ENCODE results near the gene SRSF2. TPM values are rescaled to one million over a fixed set of nuclear protein-coding genes. Genes with fewer than 3 reads are reported as not detected.
"Not testable (repeated sequence)": the region's sequence is repeated elsewhere in the genome, so short reads cannot be mapped to it uniquely, and the experiment has no call there.

Gene SRSF2
- total RNA-seq, 1 experiment from 2014 or later: 184 TPM

DNA sequence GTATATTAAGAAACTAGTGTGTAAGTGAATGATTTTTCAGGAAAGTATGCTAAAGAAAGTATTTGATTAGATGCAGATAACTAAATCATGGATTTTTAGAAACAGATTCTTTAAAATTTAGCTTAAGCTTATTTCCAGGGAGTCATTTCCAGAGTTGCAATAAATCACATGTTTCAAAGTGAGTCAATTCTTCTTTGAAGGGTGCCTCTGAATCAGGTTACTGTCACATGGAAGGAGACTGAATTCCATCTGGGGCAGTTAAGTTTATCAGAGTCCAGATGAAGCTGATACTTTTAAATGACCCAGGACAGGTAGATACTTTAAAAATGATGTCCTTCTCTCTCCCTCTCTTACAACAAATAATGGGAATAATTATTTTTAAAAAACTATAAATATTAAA, 5.8 kb upstream of the SRSF2 start:
- DNase-seq (ENCODE audit: low read depth, low spot score): peak; percentile 57
- in situ Hi-C loops (cut with HindIII; ENCODE audit: low pct_unique_long_range_greater_than_20kb, low sequenced_read_pairs): loop anchor here (25.0 kb wide), 1 partner anchor 306 kb away; no protein-coding TSS in a partner anchor

DNA sequence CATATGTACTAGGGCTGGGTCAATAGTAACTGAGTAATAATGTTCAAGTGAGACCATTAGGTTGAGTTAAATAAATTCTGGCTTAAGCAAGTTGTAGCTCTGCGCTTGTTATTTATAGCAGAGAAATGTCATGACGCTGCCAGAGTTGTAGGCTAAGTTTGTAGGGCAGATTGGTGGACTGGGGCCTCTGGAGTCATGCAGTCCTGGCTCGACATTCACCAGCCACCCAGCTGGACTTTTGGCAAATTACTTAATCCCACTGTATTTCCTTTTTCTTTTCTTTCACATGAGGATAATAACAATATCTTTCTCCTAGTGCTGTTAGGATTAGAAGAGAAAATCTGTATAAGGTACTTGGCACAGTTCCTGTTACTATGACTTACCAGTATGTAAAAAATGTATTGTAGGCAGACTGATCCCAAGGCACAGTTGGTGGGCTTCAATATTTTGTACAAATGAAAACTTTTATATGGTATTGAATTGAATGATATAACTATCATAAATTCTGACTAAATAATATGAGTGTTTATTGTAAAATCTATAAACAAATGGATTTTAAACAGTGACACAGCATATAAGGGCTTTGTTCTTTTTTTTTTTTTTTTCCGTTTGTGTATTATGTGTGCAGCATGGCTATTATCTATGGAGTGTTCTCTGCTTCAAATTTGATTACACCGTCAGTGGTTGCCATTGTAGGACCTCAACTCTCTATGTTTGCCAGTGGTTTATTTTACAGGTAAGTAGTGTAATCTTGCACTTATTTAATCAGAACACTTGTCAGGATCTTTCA, 3.4 kb upstream of the SRSF2 start:
- in situ Hi-C loops (cut with HindIII; ENCODE audit: low pct_unique_long_range_greater_than_20kb, low sequenced_read_pairs): loop anchor here (25.0 kb wide), 1 partner anchor 303 kb away; no protein-coding TSS in a partner anchor
- DNase-seq (ENCODE audit: low read depth, low spot score): no peak

DNA sequence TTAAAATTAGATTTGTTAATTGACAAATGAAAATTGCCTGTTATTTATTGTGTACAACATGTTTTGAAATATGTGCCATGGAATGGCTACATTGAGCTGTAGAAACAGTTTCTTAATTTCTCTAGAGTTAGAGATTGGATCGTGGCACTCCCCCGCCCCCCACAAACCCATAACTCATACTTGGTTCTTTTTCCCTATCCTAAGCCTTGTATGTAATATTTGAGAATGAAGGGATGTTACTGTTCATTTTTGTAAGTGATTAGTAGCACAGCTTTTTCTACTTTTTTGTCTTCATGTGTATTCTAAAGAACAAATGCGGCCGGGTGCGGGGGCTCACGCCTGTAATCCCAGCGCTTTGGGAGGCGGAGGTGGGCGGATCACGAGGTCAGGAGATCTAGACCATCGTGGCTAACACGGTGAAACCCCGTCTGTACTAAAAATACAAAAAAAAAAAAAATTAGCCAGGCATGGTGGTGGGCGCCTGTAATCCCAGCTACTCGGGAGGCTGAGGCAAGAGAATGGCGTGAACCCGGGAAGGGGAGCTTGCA, 2.5 kb upstream of the SRSF2 start:
- in situ Hi-C loops (cut with HindIII; ENCODE audit: low pct_unique_long_range_greater_than_20kb, low sequenced_read_pairs): loop anchor here (25.0 kb wide), 1 partner anchor 302 kb away; no protein-coding TSS in a partner anchor
- DNase-seq (ENCODE audit: low read depth, low spot score): not testable (repeated sequence)

DNA sequence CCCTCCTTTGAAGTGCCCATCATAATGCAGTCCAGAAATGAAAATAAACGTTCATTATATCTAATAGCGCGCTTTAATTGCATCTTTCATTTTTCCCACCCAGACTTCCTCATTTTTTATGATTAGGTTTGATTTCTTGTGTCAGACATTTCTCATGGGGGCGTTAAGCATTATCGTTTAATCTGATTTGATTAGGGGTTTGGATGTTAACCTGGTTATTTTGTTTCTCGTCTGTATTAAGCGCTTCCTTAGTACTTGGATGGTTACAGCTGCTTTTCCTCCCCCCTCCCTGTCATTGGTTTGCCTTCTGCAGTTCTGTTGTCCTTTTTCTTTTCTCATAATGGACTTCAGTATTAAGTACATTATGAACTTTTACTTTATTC, 1.3 kb upstream of the SRSF2 start:
- in situ Hi-C loops (cut with HindIII; ENCODE audit: low pct_unique_long_range_greater_than_20kb, low sequenced_read_pairs): loop anchor here (25.0 kb wide), 1 partner anchor 301 kb away; no protein-coding TSS in a partner anchor
- no peak for DNase-seq (ENCODE audit: low read depth, low spot score)

DNA sequence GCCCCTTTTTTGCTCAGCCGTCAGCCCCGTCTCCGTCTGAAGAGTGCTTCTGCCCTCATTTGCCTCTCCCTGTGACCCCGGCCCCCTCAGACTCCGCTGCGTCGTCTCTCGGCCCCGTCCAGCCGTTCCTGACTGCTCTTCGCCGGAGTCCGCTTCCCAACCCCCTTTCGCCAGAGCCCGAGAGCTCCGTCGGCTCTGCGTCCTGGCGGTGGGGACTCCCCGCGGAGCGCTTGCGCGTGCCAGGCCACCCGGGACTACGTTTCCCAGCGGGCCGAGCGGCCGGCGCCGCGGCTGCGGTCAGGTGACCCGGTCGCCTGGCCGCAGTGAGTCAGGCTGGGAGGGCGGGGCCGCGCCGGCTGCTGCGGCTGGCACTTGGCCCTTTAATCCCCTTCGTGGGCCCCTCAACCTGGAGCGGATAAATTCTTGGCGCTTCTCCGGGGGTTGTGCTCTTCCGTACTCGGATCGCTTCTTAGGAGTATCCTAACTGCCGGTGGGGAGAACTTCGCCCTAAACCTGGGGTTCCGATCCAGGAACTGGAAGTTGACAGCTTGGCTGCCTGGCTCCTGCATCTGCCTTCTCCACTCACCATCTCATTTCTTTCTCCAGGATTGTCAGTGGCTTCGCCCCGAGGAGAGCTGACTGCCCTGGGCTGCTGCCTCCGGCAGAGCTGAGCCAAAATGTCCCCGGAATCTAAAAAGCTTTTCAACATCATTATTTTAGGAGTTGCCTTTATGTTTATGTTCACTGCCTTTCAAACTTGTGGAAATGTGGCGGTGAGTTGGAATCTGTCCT, 741 bp upstream of the SRSF2 start, which contains the start of gene MFSD11:
TSS of gene MFSD11 (plus strand) at position 444 of the 792 bp plus-strand sequence. CDS start at position 678, 234 bp downstream.
- DNase-seq (ENCODE audit: low read depth, low spot score): peak; percentile 97
- in situ Hi-C loops (cut with HindIII; ENCODE audit: low pct_unique_long_range_greater_than_20kb, low sequenced_read_pairs): loop anchor here (25.0 kb wide), 1 partner anchor 301 kb away; no protein-coding TSS in a partner anchor

DNA sequence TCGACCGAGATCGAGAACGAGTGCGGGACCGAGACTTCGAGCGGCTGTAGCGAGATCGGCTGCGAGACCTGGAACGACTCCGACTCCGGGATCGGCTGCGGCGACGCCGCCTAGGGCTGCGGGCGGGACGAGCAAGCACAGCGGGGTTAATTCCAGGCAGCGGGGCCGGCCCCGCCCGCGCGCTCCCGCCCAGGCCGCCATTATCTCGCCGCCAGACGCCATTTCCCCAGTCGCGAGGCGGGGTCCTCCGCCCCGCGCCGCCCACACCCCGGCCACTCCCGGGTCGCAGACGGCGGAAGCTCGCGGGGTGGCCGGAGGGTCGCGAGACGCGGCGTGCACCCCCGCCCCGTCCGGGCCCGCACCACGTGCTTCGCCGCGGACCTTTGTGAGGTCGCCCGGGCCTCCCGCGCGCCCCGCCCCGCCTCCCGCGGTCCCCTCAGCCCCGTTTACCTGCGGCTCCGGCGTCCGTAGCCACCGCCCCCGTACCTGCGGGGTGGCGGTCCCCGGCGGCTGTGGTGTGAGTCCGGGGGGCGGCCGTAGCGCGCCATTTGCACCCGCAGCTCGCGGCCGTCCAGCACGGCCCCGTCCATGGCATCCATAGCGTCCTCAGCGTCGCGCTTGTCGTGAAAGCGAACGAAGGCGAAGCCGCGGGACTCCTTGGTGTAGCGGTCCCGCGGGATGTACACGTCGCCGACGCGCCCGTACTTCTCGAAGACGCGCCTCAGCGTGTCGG, 616 bp downstream of the SRSF2 start:
- peak; percentile 81 for DNase-seq (ENCODE audit: low read depth, low spot score)

DNA sequence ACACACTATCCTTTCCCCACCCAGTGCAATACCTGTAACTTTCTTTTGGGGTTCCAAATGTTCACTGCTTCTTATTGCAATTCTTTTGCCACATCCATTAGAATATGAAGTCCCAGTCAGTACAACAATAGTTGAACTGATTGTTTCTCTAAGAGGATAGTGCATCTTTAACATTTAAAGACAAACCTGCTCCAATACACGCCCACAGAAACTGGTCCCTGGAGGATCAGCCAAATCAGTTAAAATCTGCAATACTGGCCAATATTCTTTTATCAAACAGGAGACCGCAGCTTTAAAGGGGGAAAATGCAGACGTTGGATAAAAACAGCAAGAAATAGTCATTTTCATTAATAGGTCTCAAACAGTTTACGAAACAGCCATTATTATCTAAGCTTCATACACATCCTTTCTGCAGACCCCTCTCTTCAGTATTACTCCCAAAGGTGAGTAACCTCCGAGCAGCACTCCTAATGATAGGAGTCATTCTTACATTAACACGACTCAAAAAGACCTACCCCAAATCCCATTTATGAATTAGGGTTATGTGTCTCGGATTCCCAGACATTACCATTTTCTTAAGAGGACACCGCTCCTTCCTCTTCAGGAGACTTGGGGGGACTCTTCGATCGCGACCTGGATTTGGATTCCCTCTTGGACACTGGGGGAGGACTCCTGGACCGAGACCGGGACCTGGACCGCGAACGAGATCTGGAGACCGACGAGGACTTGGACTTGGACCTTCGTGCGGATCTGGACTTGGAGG, 1.4 kb downstream of the SRSF2 start:
- DNase-seq (ENCODE audit: low read depth, low spot score): no peak
- in situ Hi-C loops (cut with HindIII; ENCODE audit: low pct_unique_long_range_greater_than_20kb, low sequenced_read_pairs): loop anchor here (25.0 kb wide), 1 partner anchor 298 kb away; no protein-coding TSS in a partner anchor

More for the DNA sequence above, 616 bp downstream of the SRSF2 start:
- in situ Hi-C loops (cut with HindIII; ENCODE audit: low pct_unique_long_range_greater_than_20kb, low sequenced_read_pairs): loop anchor here (25.0 kb wide), 1 partner anchor 299 kb away; no protein-coding TSS in a partner anchor

DNA sequence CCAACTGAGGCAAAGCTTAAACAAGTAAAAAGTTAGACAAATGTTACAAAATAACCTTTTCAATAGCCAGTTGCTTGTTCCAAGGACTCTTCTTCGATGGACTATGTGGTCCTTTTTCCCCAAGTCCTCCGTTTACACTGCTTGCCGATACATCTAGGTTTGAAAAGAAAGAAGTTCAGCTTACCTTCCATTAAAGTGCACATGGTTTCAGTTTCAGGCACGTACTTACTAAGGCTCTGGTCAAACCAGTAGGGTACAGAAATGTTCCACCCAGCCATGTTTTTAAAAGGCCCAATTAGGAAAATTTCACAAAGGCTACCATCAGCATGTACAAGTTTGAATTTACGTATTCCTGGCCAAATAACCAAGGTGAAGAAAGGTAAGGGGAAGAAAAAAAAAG, 2.1 kb downstream of the SRSF2 start:
- DNase-seq (ENCODE audit: low read depth, low spot score): peak; percentile 64
- in situ Hi-C loops (cut with HindIII; ENCODE audit: low pct_unique_long_range_greater_than_20kb, low sequenced_read_pairs): loop anchor here (25.0 kb wide), 1 partner anchor 298 kb away; no protein-coding TSS in a partner anchor

DNA sequence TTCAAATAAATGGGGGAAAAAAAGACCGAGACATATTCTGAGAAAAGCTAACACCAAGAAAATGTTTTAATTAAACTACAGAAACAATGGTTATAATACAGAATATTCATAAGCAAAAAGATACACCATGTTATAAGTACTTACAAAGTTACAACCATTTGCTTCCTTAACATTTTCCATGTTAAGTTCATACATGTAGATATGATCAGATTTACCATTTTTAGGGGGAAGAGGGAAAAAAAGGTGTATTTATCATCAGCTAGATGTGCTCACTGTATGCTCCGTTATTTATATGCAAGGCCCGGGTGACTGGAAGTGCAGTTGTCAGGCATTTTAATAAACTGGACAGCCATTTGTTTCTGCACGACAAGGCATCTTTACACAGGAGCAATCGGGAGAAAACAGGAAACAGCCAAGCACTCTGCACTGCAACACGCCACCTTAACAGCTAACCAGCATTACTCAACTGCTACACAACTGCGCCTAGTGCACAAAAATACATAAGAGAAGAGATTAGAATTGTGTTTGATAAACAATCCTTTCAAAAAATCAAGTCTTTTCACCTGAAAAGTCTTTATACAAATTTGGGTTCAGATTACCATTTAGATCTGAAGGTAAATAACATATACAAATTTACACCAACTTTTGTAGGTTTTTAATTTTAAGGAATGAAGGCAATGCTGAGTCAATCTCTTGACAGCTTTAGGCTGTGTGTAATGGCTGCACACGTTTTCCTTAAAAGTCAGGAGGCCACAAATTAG, 2.9 kb downstream of the SRSF2 start:
- DNase-seq (ENCODE audit: low read depth, low spot score): peak; percentile 56
- in situ Hi-C loops (cut with HindIII; ENCODE audit: low pct_unique_long_range_greater_than_20kb, low sequenced_read_pairs): loop anchor here (25.0 kb wide), 1 partner anchor 297 kb away; no protein-coding TSS in a partner anchor

DNA sequence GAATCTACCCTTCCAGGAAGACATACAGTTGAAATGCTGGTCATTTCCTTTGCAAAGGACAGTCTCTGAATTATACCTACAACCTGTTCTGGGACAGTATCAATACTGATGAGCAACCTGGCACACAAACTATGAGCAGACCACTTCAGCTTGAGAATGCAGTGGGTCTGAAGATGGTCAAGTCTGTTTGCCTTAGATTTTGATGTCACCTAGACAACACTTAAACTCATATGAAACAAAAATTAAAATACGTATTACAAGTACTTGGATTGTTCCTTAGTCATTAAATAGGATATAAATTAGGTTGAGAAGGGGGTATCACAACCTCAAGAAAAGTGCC, 3.5 kb downstream of the SRSF2 start:
- in situ Hi-C loops (cut with HindIII; ENCODE audit: low pct_unique_long_range_greater_than_20kb, low sequenced_read_pairs): loop anchor here (25.0 kb wide), 1 partner anchor 296 kb away; no protein-coding TSS in a partner anchor
- no peak for DNase-seq (ENCODE audit: low read depth, low spot score)

DNA sequence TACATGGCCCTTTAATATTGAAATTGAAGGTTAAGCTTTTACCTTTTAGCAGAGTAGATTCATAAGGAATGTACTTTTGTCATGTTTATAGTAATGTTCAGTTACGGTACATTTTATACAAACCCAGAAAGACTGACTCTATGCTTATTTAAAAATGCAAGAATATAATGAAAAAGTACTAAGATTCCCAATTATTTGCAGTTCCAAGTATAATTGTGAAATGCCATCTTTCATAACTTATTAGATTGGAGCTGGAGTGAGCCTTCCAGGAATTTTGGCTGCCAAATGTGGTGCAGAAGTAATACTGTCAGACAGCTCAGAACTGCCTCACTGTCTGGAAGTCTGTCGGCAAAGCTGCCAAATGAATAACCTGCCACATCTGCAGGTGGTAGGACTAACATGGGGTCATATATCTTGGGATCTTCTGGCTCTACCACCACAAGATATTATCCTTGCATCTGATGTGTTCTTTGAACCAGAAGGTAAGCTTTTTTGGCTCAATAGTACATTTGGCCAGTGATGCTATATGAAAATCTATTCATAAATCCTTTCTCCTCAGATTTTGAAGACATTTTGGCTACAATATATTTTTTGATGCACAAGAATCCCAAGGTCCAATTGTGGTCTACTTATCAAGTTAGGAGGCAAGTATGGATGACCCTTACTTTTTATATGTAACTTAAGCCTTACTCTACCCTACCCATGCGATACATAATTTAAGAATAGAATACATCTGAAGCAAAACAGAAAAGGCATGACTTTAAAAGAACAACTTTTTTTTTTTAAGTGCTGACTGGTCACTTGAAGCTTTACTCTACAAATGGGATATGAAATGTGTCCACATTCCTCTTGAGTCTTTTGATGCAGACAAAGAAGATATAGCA, 4.2 kb downstream of the SRSF2 start:
- in situ Hi-C loops (cut with HindIII; ENCODE audit: low pct_unique_long_range_greater_than_20kb, low sequenced_read_pairs): loop anchor here (25.0 kb wide), 1 partner anchor 296 kb away; no protein-coding TSS in a partner anchor
- DNase-seq (ENCODE audit: low read depth, low spot score): no peak

DNA sequence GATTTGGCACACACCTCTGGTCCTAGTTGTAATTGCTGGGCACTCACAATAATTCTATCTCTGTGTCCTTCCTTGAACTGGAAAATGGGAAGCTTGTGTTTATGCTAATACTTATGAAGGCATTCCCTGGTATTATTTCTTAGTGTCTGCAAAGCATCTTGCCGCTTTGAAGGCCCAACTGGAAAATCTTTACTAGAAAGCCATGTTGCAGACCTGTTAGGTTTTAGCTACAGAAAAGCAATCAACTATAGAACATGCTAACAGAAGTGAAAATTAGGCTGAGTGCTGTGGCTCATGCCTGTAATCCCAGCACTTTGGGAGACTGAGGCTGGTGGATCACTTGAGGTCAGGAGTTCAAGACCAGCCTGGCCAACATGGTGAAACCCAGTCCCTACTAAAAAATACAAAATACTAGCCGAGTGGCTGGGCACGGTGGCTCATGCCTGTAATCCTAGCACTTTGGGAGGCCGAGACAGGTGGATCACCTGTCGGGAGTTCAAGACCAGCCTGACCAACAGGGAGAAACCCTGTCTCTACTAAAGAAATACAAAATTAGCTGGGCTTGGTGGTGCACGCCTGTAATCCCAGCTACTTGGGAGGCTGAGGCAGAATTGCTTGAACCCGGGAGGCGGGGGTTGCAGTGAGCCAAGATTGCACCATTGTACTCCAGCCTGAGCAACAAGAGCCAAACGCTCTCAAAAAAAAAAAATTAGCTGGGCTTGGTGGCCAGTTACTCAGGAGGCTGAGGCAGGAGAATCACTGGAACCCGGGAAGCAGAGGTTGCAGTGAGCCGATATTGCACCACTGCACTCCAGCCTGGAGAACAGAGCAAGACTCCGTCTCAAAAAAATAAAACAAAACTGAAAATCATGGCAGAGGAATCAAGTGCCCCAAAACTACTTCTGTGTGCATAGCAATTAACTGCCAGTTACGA, 5.1 kb downstream of the SRSF2 start:
- in situ Hi-C loops (cut with HindIII; ENCODE audit: low pct_unique_long_range_greater_than_20kb, low sequenced_read_pairs): loop anchor here (25.0 kb wide), 1 partner anchor 295 kb away; no protein-coding TSS in a partner anchor
- DNase-seq (ENCODE audit: low read depth, low spot score): not testable (repeated sequence)

DNA sequence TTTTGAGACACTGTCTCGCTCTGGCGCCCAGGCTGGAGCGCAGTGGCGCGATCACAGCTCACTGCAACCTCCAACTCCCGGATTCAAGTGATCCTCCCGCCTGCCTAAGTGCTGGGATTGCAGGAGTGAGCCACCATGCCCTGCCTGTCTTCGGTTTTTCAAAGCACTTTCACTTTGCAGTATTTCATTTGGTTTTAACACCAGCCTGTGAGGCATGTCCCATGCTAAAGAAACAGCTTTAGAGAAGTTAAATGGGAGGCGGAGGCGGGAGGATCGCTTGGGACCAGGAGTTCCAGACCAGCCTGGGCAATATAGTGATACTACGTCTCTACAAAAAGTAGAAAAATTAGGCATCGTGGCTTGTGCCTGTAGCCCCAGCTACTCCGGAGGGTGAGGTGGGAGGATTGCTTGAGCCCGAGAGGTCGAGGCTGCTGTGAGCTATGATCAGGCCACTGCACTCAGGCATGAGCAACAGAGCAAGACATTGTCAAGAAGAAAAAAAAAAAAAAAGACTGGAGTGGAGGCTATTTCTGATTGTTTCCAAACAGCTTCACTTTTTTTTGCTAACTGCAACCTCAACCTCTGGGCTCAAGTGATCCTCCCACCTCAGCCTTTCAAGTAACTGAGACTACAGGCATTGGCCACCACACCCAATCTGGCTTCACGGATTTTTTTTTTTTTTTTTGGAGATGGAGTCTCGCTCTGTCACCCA, 9.2 kb downstream of the SRSF2 start:
- in situ Hi-C loops (cut with HindIII; ENCODE audit: low pct_unique_long_range_greater_than_20kb, low sequenced_read_pairs): loop anchor here (25.0 kb wide), 1 partner anchor 291 kb away; no protein-coding TSS in a partner anchor
- DNase-seq (ENCODE audit: low read depth, low spot score): peak; percentile 53
